Keratinocyte (primary cell): ENCODE measurements around the gene HIVEP2. TPM values are rescaled to one million over a fixed set of nuclear protein-coding genes. Genes with fewer than 3 reads are reported as not detected.

Experiments used
- DNase-seq: peaks from one replicate; pipeline ENCODE4 v3.0.0-alpha.2; 2011; ENCODE audit warnings: low read depth, missing footprints, low spot score
- FAIRE-seq: peaks from 2 replicates; lab custom pipeline; 2011; peaks lifted over from hg19 to GRCh38; lab: Jason Lieb, UNC
- H2AFZ ChIP-seq: 2 replicates; pipeline ENCODE4 v1.6.0; 2012; ENCODE audit warnings: low read length, control low read depth, inconsistent platforms; ENCODE audit not compliant: control insufficient read depth
- H3K27ac ChIP-seq: 2 replicates; pipeline ENCODE4 v1.5.1; 2011; ENCODE audit warnings: low read length; ENCODE audit not compliant: control insufficient read depth, insufficient read depth
- H3K27me3 ChIP-seq: 3 replicates; pipeline ENCODE4 v1.6.0; 2011; ENCODE audit warnings: low read length; ENCODE audit not compliant: control insufficient read depth, insufficient read depth; ENCODE audit errors: extremely low read depth
- H3K36me3 ChIP-seq, 2 experiments: 2 replicates in 1 of 2; 3 replicates in 1 of 2; pipeline ENCODE4 v1.5.1; 2011; ENCODE audit warnings: low read length in 2 of 2, mild to moderate bottlenecking in 1 of 2; ENCODE audit not compliant: control insufficient read depth in 2 of 2, insufficient read depth in 2 of 2; ENCODE audit errors: extremely low read depth in 1 of 2
- H3K4me1 ChIP-seq: 3 replicates; pipeline ENCODE4 v1.5.1; 2011; ENCODE audit warnings: low read length; ENCODE audit not compliant: control insufficient read depth, insufficient read depth; ENCODE audit errors: extremely low read depth
- H3K4me2 ChIP-seq: 3 replicates; pipeline ENCODE4 v1.6.0; 2011; ENCODE audit warnings: low read depth, low read length; ENCODE audit not compliant: control insufficient read depth, insufficient read depth; ENCODE audit errors: extremely low read depth
- H3K4me3 ChIP-seq, 3 experiments: fragments of 200-600 bp in 1 of 3; sonication (generic) in 1 of 3; 2 replicates in 2 of 3; 3 replicates in 1 of 3; pipeline ENCODE4 v1.5.1; 2011 to 2016; ENCODE audit warnings: low read length in 3 of 3, mild to moderate bottlenecking in 3 of 3, control low read depth in 2 of 3, inconsistent platforms in 1 of 3, low read depth in 1 of 3, mixed read lengths in 1 of 3, mixed run types in 1 of 3, moderate library complexity in 1 of 3; ENCODE audit not compliant: control insufficient read depth in 2 of 3, insufficient read depth in 2 of 3; ENCODE audit errors: extremely low read depth in 1 of 3
- H3K79me2 ChIP-seq: 2 replicates; pipeline ENCODE4 v1.6.0; 2012; ENCODE audit warnings: low read length; ENCODE audit not compliant: control insufficient read depth, insufficient read depth
- H3K9ac ChIP-seq: 3 replicates; pipeline ENCODE4 v1.6.0; 2011; ENCODE audit warnings: low read length; ENCODE audit not compliant: control insufficient read depth, insufficient read depth; ENCODE audit errors: extremely low read depth
- H3K9me1 ChIP-seq: 3 replicates; pipeline ENCODE4 v1.6.0; 2011; ENCODE audit warnings: low read length; ENCODE audit not compliant: control insufficient read depth, insufficient read depth; ENCODE audit errors: extremely low read depth
- H3K9me3 ChIP-seq: 2 replicates; pipeline ENCODE4 v1.5.1; 2012; ENCODE audit warnings: low read depth, low read length; ENCODE audit not compliant: control insufficient read depth
- H4K20me1 ChIP-seq: 3 replicates; pipeline ENCODE4 v1.6.0; 2011; ENCODE audit warnings: low read length; ENCODE audit not compliant: control insufficient read depth, insufficient read depth; ENCODE audit errors: extremely low read depth
- EZH2 ChIP-seq: IDR thresholded peaks from one replicate; pipeline ENCODE4 v1.6.1; 2012; ENCODE audit warnings: inconsistent platforms, mild to moderate bottlenecking, low read length, moderate library complexity
- dilution Hi-C: fragments of 300-500 bp; cut with MboI; formaldehyde crosslinking; loops from one replicate; pipeline ENCODE4 v1.7.0; 2020; ENCODE audit warnings: low sequenced_read_pairs; ENCODE audit not compliant: extremely low pct_ligation_motif_present
- polyA plus RNA-seq, 5 experiments: library from polyadenylated mRNA; depleted of rRNA in 3 of 5; stranded (reverse) in 3 of 5; stranded (forward) in 1 of 5; unstranded in 1 of 5; fragments of >200 nt; gene quantifications; 1 replicate in 1 of 5; 2 replicates in 3 of 5; 3 replicates in 1 of 5; pipeline versions ENCODE4 v1.2.1 to v1.2.3, GENCODE V29; 2011 to 2012; ENCODE audit warnings: missing spikeins in 2 of 5, low read depth in 1 of 5, low replicate concordance in 1 of 5
- TF ChIP-seq, protein P1 (sequence below), 3 experiments: IDR thresholded peaks in 1 of 3; conservative IDR thresholded peaks in 1 of 3; optimal IDR thresholded peaks in 1 of 3; 2 replicates in 2 of 3; 3 replicates in 1 of 3; pipeline versions ENCODE3 to v1.5.1; 2011; ENCODE audit warnings: low read length in 3 of 3, mild to moderate bottlenecking in 3 of 3, moderate library complexity in 2 of 3, control low read depth in 1 of 3, inconsistent platforms in 1 of 3; ENCODE audit not compliant: insufficient read depth in 2 of 3; ENCODE audit errors: extremely low read depth in 1 of 3

HIVEP2 gene
- polyA plus RNA-seq, 1 donor (not counting 4 experiments of a cell fraction or from before 2014, with no cell fraction given), result 8.9 TPM

- no peak overlapping the region for H2AFZ ChIP-seq
- TF ChIP-seq EZH2, result no peak
- TF ChIP-seq, protein P1, sequence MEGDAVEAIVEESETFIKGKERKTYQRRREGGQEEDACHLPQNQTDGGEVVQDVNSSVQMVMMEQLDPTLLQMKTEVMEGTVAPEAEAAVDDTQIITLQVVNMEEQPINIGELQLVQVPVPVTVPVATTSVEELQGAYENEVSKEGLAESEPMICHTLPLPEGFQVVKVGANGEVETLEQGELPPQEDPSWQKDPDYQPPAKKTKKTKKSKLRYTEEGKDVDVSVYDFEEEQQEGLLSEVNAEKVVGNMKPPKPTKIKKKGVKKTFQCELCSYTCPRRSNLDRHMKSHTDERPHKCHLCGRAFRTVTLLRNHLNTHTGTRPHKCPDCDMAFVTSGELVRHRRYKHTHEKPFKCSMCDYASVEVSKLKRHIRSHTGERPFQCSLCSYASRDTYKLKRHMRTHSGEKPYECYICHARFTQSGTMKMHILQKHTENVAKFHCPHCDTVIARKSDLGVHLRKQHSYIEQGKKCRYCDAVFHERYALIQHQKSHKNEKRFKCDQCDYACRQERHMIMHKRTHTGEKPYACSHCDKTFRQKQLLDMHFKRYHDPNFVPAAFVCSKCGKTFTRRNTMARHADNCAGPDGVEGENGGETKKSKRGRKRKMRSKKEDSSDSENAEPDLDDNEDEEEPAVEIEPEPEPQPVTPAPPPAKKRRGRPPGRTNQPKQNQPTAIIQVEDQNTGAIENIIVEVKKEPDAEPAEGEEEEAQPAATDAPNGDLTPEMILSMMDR (optimal IDR thresholded peaks at IDR 0.05 in 1 of 3, IDR thresholded peaks at IDR 0.05 in 1 of 3, conservative IDR thresholded peaks at IDR 0.05 in 1 of 3; ENCODE audit: extremely low read depth in 1 of 3, insufficient read depth in 2 of 3, low read length in 3 of 3), result no peak
- H4K20me1 ChIP-seq, result no peaks in the 10 kb centered on the region
- DNase-seq (no peak), FAIRE-seq (no peak)
- H3K9me1 ChIP-seq, result no peaks in the 10 kb centered on the region
- H3K4me1 ChIP-seq, result peaks cover 27% of the 10 kb centered on the region
- no peaks in the 10 kb centered on the region for H3K79me2 ChIP-seq
- H3K36me3 ChIP-seq, result no peaks in the 10 kb centered on the region
- no peak overlapping the region for H3K9ac ChIP-seq
- no peak overlapping the region for H3K4me2 ChIP-seq
- dilution Hi-C loops, result no loop called here
- H3K27me3 ChIP-seq, result no peaks in the 10 kb centered on the region
- no peak overlapping the region for H3K27ac ChIP-seq
- no peak overlapping the region for H3K4me3 ChIP-seq
- H3K9me3 ChIP-seq, result no peaks in the 10 kb centered on the region
Measured at GRCh38 chr6:142830807-142831206, 114.2 kb downstream of the HIVEP2 start.

- no peak overlapping the region for H3K4me3 ChIP-seq
- no peaks in the 10 kb centered on the region for H4K20me1 ChIP-seq
- FAIRE-seq (no peak), DNase-seq (no peak)
- no peaks in the 10 kb centered on the region for H3K27me3 ChIP-seq
- H3K4me2 ChIP-seq, result no peak overlapping the region
- dilution Hi-C loops, result no loop called here
- no peaks in the 10 kb centered on the region for H3K36me3 ChIP-seq
- no peaks in the 10 kb centered on the region for H3K79me2 ChIP-seq
- H3K9me3 ChIP-seq, result no peaks in the 10 kb centered on the region
- no peak overlapping the region for H3K27ac ChIP-seq
- peaks cover 27% of the 10 kb centered on the region for H3K4me1 ChIP-seq
- no peak overlapping the region for H3K9ac ChIP-seq
- TF ChIP-seq EZH2, result no peak
- TF ChIP-seq, protein P1 (optimal IDR thresholded peaks at IDR 0.05 in 1 of 3, IDR thresholded peaks at IDR 0.05 in 1 of 3, conservative IDR thresholded peaks at IDR 0.05 in 1 of 3; ENCODE audit: extremely low read depth in 1 of 3, insufficient read depth in 2 of 3, low read length in 3 of 3), result no peak
- no peaks in the 10 kb centered on the region for H3K9me1 ChIP-seq
- no peak overlapping the region for H2AFZ ChIP-seq
Measured at GRCh38 chr6:142830116-142830710, 114.8 kb downstream of the HIVEP2 start.
